ENCODE measurements around the gene TMEM72. TPM values are rescaled to one million over a fixed set of nuclear protein-coding genes. Genes with fewer than 3 reads are reported as not detected.

The TMEM72 gene
- polyA plus RNA-seq, 1 donor from 2014 or later: 1.4 TPM

- Histone ChIP-seq H3K27ac (ENCODE audit: low read length) (no peak overlapping the region), H3F3A (ENCODE audit: insufficient read depth, low read length, poor library complexity, severe bottlenecking) (no peaks in the 10 kb centered on the region), H3K9me2 (ENCODE audit: insufficient read depth, low read length) (no peaks in the 10 kb centered on the region), H3K9ac (ENCODE audit: low read length) (no peak overlapping the region), H3K4me3 (ENCODE audit: low read length) (no peak overlapping the region), H4K20me1 (ENCODE audit: insufficient read depth) (no peaks in the 10 kb centered on the region), H3K9me3 (ENCODE audit: low read length) (no peaks in the 10 kb centered on the region), H3K36me3 (ENCODE audit: insufficient read depth, low read length) (no peaks in the 10 kb centered on the region), H3K27me3 (ENCODE audit: insufficient read depth, low read depth, low read length) (no peaks in the 10 kb centered on the region), H2AFZ (ENCODE audit: low read depth, low read length) (no peak overlapping the region), H3K4me2 (ENCODE audit: low read length) (no peak overlapping the region), H3K79me2 (replicated peaks; ENCODE audit: insufficient read depth, low read length) (no peaks in the 10 kb centered on the region)
- no peak for TF ChIP-seq SMC3 (conservative IDR thresholded peaks at IDR 0.05; ENCODE audit: poor library complexity)
- TF ChIP-seq, protein P1, sequence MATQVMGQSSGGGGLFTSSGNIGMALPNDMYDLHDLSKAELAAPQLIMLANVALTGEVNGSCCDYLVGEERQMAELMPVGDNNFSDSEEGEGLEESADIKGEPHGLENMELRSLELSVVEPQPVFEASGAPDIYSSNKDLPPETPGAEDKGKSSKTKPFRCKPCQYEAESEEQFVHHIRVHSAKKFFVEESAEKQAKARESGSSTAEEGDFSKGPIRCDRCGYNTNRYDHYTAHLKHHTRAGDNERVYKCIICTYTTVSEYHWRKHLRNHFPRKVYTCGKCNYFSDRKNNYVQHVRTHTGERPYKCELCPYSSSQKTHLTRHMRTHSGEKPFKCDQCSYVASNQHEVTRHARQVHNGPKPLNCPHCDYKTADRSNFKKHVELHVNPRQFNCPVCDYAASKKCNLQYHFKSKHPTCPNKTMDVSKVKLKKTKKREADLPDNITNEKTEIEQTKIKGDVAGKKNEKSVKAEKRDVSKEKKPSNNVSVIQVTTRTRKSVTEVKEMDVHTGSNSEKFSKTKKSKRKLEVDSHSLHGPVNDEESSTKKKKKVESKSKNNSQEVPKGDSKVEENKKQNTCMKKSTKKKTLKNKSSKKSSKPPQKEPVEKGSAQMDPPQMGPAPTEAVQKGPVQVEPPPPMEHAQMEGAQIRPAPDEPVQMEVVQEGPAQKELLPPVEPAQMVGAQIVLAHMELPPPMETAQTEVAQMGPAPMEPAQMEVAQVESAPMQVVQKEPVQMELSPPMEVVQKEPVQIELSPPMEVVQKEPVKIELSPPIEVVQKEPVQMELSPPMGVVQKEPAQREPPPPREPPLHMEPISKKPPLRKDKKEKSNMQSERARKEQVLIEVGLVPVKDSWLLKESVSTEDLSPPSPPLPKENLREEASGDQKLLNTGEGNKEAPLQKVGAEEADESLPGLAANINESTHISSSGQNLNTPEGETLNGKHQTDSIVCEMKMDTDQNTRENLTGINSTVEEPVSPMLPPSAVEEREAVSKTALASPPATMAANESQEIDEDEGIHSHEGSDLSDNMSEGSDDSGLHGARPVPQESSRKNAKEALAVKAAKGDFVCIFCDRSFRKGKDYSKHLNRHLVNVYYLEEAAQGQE (IDR thresholded peaks at IDR 0.05; ENCODE audit: borderline replicate concordance): no peak
- no peak for TF ChIP-seq RAD21 (conservative IDR thresholded peaks at IDR 0.05)
- no peak for TF ChIP-seq EZH2 (IDR thresholded peaks at IDR 0.05; ENCODE audit: borderline replicate concordance, insufficient read depth, low read length, poor library complexity, severe bottlenecking)
- TF ChIP-seq, protein P2, sequence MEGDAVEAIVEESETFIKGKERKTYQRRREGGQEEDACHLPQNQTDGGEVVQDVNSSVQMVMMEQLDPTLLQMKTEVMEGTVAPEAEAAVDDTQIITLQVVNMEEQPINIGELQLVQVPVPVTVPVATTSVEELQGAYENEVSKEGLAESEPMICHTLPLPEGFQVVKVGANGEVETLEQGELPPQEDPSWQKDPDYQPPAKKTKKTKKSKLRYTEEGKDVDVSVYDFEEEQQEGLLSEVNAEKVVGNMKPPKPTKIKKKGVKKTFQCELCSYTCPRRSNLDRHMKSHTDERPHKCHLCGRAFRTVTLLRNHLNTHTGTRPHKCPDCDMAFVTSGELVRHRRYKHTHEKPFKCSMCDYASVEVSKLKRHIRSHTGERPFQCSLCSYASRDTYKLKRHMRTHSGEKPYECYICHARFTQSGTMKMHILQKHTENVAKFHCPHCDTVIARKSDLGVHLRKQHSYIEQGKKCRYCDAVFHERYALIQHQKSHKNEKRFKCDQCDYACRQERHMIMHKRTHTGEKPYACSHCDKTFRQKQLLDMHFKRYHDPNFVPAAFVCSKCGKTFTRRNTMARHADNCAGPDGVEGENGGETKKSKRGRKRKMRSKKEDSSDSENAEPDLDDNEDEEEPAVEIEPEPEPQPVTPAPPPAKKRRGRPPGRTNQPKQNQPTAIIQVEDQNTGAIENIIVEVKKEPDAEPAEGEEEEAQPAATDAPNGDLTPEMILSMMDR (IDR thresholded peaks at IDR 0.05; ENCODE audit: poor library complexity, severe bottlenecking): no peak
These were observed 60.3 kb downstream of the TMEM72 start for GRCh38 chr10:44971434-44971833.

DNA sequence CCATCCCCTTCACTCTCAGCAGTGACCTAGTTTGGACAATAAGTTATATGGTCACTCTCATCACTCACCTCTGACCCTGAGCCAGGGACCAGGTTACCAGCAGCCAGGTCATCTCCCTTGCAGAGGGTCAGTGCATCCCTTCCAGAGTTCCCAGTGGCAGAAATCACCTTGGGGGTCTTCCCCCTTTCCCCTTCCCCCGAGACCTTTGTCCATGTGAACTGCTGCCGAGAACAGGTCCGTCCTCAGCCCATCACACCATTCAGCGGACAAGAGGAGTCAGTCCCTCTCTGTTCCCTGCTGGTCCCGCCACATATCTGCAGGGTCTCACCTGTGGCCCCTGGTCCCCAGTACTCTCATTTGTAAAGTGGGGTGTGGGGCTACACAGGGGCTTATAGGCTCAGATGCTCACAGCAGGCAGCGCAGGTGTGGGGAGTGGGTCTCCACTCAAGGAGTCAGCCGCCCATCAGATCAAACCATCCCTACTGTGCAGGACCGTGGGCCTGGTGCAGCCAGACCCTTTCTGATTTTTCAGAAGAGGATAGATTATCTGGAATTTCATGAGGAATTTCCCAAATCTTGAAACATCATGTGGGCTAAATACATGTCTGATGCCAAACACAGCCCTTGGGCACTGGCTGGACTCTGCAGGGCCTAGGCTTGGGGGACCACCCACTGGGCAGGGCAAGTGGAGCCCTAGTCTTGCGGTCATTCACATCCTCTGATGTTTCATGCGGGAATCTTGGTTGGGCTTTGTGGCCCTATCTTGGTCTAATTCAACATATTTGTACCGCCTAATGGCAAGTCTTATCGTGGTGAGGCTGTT lies 61.0 kb downstream of the TMEM72 start:
- Histone ChIP-seq H3K4me3 (ENCODE audit: low read length) (no peak overlapping the region), H3K9me2 (ENCODE audit: insufficient read depth, low read length) (no peaks in the 10 kb centered on the region), H3K27me3 (ENCODE audit: insufficient read depth, low read depth, low read length) (no peaks in the 10 kb centered on the region), H3K27ac (ENCODE audit: low read length) (no peak overlapping the region), H3K4me2 (ENCODE audit: low read length) (no peak overlapping the region), H3K9ac (ENCODE audit: low read length) (no peak overlapping the region), H4K20me1 (ENCODE audit: insufficient read depth) (no peaks in the 10 kb centered on the region), H2AFZ (ENCODE audit: low read depth, low read length) (no peak overlapping the region), H3K36me3 (ENCODE audit: insufficient read depth, low read length) (no peaks in the 10 kb centered on the region), H3K9me3 (ENCODE audit: low read length) (no peaks in the 10 kb centered on the region), H3F3A (ENCODE audit: insufficient read depth, low read length, poor library complexity, severe bottlenecking) (no peaks in the 10 kb centered on the region), H3K79me2 (replicated peaks; ENCODE audit: insufficient read depth, low read length) (no peaks in the 10 kb centered on the region)
- TF ChIP-seq MXI1 (conservative IDR thresholded peaks at IDR 0.05; ENCODE audit: poor library complexity, severe bottlenecking) (no peak), SMC3 (conservative IDR thresholded peaks at IDR 0.05; ENCODE audit: poor library complexity) (no peak), TAF1 (IDR thresholded peaks at IDR 0.05; ENCODE audit: low read depth) (no peak), EZH2 (IDR thresholded peaks at IDR 0.05; ENCODE audit: borderline replicate concordance, insufficient read depth, low read length, poor library complexity, severe bottlenecking) (no peak), RAD21 (conservative IDR thresholded peaks at IDR 0.05) (no peak), POLR2AphosphoS5 (IDR thresholded peaks at IDR 0.05) (no peak), EP300 (conservative IDR thresholded peaks at IDR 0.05; ENCODE audit: poor library complexity, severe bottlenecking) (no peak)
- TF ChIP-seq, protein P1 (IDR thresholded peaks at IDR 0.05; ENCODE audit: borderline replicate concordance): no peak
- TF ChIP-seq, protein P2 (IDR thresholded peaks at IDR 0.05; ENCODE audit: poor library complexity, severe bottlenecking): no peak

All from neural cell (in vitro differentiated cells).